Measurements from ENCODE around the gene ADRA1B.

- no peak for TF ChIP-seq CTCF (IDR thresholded peaks at IDR 0.05)
- TF ChIP-seq POLR2A (IDR thresholded peaks at IDR 0.05) = no peak
Observed at GRCh38 chr5:159976921-159977320, 60.6 kb downstream of the ADRA1B start.

All from lower leg skin (tissue), 3 donors.